ENCODE data around the gene SETD5.
"Not testable (repeated sequence)": the region's sequence is repeated elsewhere in the genome, so short reads cannot be mapped to it uniquely, and the experiment has no call there.

The SETD5 gene

DNA sequence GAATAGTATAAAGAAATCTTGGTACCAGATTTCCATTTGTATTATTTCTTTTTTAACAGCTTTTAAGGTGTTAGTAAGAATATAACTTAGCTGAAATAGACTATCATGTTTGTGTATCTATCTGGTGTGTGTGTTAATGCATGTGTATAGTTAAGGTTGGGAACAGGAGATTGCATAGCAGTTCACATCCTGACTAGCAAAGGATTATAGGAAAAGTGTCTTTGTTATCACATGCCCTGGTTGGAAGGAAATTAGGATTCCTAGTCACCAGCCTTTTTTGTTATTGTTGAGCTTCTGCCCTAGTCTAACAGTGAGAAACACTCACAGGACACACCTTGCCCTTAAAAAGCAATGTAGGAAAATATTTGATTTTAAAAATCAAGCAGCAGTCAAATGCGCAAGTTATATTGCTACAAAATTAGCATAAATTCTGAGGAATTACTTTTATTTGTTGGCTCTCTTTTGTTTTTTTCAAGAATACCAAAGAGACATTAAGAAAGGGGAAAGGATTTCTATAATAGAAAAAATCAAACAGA is 58.2 kb downstream of the SETD5 start:
- DNase-seq (ENCODE audit: low spot score), result no peak

DNA sequence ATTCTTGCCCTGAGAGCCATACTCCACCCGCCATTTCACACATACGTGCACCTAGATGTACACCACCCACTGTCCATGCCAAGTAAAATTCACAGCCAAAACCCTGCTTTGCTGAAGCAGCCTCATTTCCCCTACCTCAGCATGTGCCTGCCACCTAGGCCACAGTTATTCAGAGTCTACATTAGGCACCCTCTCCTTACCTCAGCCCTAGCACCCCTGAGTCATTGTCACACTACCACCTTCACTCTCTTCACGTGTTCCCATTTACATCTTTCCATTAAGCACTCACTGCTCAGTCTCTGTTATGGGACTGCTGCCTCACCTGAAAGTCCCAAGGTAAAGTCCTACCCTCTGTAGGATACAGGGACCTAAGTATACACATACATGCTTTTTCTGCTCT is 70.0 kb downstream of the SETD5 start:
- no peak for DNase-seq (ENCODE audit: low spot score)

DNA sequence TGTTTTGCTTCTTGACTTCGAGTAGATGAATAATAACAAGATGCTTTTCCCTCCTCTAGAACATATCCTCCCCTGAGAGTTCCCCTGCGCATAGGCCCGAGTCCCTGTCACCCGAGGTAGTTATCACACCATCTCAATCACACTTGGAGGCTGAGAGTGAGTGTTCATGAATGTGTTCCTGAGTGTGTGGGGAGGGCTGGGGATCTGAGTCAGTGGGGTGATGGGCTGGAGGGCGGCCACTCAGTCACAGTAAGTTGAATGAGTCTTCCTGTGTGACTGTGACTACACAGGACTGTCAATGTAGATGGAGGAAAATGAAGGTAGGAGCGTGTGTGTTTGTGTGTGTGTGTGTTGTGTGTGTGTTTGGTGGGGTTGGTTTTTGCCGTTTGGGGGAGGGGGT is 71.0 kb downstream of the SETD5 start:
- no peak for DNase-seq (ENCODE audit: low spot score)

DNA sequence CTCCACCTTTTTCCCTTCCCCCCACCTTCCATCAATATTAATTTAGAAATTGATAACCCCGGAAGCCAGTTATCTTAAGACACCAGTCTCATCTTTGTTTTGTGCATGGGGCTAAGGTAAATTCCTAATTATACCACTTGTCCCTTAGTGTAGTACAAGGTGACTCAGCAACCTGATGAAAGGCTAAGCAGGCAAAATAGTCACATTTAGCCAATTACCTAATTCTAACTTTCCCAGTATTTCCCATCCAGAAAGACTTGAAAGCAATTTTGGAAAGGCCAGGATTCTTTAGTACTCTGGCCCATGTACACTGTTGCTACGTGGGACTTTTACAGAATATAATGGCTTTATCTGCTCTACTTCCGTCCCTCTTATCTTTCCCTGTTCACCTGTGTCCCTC is 72.6 kb downstream of the SETD5 start:
- no peak for DNase-seq (ENCODE audit: low spot score)

DNA sequence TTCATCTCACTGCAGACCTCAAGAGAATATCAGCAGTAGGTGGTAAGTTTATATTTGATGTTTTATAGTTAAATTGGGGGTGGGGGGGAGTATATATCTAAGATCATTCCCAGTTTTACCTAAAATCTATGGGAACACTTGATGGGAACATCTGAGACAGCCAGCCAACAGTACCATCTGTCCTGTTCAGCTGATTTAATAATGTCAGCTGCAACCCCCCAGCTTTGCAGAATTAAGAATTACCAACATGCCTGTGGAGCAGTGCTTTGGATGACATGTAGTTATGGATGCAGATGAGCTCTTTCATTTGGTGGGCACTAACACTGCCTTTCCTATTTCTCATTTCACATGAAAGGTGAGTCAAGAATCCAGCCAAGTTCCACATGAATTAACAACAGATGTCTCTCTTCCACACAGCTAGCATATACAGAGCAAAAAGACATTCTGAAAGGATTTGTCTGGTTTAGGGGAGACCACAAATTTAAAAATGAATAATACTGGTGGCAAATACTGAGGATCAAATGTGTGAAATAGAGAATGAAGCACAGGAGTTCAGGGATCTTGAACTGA is 76.2 kb downstream of the SETD5 start:
- DNase-seq (ENCODE audit: low spot score), result no peak

DNA sequence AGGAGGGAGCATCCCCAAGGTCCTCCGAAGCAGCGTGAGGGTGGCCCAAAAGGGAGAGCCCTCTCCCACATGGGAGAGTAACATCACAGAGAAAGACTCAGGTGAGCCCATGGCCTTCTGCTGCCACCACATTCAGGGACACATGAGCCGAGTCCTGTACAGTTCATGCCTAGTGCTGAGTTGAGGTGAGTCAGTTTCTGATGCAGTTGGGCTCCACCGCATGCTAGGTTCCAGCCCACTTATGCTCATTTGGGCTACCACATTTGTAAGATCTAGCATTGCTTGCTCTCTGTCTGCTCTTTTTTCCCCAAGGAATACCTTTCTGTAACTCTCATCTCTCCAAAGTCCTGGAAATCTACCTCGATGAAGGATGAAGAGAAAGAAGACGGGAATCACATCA is 77.1 kb downstream of the SETD5 start:
- no peak for DNase-seq (ENCODE audit: low spot score)

DNA sequence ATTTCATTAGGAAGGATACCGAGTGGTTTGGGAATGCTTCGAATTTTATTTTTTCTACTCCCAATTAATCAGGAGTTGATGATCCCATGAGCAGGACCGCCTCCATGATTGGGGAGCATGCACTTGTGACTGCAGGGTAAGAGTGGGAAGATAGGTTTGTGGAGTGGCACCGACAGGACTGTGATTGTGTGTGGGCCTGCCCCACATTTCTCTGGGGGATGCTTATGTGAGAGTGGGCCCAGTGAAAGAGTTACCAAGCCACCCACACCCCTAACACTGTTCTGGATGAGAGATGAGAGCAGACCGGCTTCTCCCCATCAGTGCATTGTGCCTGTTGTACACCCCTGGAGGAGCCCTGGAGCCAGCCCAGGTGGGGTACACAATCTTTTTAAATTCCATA is 79.5 kb downstream of the SETD5 start:
- no peak for DNase-seq (ENCODE audit: low spot score)

DNA sequence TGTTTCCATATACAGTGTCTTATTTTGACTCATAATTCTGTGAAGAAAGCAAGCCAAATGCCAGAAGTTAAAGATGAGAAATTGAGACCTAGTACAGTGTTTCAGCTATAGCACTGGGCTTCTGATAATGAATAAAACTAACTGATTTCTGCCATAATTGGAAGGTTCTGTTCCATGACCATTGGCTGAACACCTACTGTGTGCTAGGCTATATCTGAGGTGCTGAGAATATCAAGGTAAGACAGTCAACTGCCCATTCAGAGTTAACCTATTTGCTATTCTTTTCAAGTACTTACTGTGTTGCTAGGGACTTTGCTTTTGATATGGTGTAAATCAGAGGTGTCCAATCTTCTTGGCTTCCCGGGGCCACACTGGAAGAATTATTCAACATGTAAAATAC is 82.8 kb downstream of the SETD5 start:
- no peak for DNase-seq (ENCODE audit: low spot score)

DNA sequence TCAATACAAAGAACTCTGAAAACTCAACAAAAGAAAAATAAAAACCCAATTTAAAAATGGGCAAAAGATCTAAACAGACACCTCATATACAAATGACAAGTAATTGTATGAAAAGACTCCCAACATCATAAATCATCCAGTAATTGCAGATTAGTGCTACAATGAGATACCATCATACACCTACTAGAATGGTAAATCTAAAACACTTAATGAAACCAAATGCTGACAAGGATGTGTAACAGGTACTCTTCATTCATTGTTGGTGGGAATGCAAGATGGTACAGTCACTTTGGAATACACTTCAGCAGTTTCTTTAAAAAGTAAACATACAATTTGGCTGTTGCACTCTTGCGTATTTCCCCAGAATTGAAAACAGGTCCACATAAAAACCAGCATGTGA is 87.8 kb downstream of the SETD5 start:
- DNase-seq (ENCODE audit: low spot score), result no peak

DNA sequence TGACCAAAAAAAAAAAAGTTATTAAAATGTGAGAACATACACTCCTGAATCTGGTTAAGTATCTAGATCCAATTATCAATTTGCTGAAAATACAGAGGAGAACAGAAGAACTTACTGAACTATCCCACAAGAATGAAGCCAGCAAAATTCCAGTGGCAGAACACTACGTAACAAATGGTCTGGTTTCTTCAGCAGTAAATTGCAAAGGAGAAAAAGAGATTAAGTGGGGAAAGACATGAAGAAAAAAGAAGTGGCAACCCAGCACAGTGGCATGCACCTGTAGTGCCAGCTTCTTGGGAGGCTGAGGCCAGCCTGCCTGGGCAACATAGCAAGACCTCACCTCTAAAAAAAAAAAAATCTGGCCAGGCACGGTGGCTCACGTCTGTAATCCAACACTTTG is 94.1 kb downstream of the SETD5 start:
- no peak for DNase-seq (ENCODE audit: low spot score)

DNA sequence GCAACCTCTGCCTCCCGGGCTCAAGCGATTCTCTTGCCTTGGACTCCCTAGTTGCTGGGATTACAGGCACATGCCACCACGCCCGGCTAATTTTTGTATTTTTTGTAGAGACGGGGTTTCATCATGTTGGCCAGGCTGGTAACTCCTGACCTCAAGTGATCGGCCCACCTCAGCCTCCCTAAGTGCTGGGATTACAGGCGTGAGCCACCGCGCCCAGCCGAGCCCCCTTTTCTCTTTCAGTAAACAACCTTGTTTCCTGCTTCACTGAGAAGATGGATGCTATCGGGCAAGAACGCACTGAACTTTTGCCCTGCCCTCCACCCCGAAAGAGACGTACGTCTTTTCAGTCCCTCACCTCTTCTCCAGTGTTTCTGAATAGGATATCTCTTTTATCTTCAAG is 96.6 kb downstream of the SETD5 start:
- not testable (repeated sequence) for DNase-seq (ENCODE audit: low spot score)

DNA sequence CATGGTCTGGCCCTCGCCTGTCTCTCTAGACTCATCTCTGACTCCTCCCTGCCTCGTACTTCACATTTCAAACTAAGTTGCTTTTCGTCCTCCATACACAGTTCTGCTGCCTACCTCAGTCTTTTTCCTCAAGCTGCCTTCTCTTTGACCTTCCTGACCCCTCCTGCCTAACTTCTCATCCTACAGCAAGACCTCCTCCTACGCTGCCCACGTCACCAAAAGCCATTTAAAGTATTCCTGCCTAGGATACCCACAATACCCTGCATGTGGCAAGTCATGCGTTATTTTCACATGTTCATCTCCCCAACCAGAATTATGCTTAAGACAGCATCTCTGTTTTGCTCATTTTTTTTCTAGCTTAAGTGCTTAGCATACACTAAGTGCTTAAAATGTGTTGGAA is 99.5 kb downstream of the SETD5 start:
- no peak for DNase-seq (ENCODE audit: low spot score)

DNA sequence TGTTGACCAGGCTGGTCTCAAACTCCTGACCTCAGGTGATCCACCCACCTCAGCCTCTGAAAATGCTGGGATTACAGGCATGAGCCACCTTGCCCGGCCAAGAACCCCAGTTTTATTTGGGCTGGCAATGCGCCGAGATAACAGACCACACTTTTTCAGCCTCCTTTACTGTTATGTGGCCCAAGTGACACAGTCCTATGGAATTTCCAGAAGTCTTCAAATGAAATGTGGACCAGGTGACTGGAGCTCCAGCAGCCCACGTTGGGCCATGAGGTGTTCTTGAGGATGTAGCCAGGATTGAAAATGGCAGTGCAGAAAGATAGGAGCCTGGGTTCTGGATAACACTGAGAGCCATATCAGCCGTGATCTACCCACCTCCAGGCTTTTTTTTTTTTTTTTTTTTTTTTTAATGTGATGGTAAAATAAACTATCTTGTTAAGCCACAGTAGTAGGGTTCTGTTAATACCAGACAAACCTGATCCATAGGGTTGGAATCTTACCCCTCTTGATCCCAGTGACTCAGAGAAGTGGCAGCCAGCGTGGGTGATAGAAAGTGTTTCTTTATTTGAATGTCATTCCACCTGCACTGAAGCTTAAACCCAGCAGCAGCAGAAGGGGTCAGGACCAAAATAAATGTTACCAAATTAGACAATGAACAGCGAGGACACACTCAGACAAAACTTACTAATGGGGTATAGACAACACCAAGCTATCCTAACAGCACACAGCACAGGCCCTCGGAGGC is 100.6 kb downstream of the SETD5 start:
- DNase-seq (ENCODE audit: low spot score), result no peak

DNA sequence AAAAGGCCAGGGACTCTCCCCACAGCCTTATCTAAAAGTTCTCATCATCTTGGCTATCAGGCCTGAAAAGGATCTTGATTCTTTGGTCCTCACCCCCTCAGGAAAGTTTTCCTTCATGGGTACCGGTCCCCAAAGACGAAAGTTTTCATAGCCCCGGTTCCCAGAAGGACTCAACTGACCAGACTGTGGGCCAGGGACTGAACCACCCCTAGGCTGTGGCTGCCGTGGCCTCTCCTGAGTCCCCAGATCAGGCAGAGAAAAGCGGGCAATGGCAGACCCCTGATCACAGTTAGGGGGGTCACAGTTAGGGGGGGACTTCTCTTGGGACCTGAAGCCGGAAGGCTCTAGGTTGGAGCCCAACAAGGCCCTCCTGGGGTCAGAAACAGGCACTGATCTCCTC is 101.4 kb downstream of the SETD5 start:
- no peak for DNase-seq (ENCODE audit: low spot score)

DNA sequence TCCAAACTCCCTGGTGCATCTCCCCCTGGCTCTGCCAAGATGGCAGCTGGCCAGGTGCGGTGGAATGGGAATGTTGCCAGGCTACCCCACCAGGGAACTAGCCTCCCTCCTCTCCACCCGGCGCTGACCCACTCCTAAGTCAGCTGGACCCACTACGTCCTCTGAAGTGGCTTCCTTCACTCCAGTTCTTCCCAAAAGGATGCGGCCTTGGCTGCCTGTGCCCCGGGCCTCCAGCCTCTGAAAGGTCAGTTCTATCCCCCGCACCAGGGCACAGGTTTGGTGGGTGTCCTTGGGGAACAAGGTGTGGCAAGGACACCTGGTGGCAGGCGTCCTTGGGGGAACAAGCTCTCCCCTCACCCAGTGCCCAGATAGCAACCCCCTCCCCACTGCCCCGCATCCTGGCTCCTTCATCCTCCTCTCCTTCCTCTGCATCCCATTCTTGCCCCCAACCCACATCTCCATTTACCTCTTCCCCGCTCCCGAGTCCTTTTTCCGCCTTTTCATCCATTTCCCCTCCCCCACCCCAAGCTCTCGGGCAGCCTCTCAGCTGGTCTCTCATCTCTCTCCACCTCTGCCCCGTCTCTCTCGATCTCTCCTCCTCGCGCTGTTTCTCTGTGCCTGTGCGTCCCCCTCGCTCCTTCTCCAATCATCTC is 102.2 kb downstream of the SETD5 start:
- DNase-seq (ENCODE audit: low spot score), result no peak

DNA sequence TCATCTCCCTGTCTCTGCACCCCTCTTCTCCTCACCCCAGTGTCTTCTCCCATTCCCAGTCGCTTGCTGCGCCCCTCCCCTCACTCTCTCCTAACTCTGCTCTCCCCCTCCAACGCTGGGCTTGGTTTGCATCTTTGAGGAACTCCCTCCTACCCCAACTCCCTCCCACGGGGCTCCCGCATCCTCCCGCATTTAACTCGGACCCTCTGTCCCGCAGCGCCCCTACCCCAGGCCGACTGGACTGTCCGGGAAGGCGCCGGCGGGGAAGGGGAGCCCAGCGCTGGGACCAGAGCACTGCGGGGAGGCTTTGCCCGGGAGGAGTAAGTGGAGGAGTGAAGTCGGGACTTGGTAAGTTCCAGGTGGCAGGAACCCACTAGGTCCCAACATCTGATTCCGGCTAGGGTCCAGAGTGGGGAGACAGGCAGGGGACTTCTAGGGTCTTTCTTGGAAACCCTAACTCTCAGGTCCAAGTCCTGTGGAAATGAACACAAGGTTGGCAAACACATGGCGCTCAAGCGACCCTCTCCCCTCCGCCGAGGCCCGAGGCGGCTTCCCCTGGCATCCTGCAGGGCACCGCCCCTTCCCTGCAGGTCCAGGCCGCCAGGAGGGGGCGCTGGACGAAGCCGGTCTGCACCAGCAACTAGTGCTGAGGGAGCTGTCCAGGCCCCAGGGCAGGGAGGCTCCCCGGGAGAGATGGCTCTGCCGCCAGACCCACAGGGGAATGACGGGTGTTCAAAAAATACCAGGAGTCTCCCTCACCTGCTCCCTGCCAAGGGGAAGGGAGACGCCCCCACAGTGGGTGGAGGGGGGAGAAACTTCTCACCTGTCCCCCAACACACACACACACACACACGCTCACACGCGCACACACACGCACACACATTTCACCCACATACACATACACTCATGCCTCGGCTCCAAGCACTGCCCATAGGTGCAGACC is 103.0 kb downstream of the SETD5 start:
- DNase-seq (ENCODE audit: low spot score), result peak; percentile 91

DNA sequence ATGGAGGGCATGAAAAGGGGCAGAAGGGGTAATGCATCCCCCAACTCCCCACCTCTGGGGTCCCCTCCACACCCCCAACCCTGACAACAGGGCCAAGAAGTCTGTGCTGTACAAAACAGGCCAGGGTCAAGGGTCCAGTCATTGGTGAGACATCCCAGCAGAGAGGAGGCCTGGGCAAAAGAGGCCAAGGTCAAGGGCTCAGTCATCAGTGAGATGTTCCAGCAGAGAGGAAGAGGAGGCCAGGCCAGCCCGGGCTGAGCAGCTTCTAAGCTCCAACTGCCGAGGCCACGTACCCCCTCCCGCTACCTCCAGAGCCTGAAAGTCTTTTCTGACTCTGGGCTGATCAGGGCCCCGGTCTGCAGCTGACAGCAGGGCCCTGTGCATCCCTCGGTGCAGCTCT is 103.8 kb downstream of the SETD5 start:
- no peak for DNase-seq (ENCODE audit: low spot score)

DNA sequence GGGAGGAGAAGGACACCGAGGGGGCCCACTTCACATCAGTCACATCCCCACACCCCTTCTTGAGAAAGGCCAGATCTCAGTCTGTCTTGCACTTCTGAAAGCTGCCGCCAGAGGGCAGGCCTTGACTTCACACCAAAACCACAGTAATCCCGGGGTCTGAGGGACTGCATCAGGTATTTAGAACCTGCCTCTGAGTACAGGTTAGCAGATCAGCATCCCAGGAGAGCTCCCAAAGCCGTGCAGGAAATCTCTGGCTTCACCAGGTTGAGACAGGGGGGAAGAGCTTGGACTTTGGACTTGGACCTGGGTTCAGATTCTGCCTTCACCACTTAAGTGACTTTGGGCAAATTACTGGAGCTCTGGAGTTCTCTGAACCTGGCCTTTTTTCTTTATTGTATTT is 105.9 kb downstream of the SETD5 start:
- DNase-seq (ENCODE audit: low spot score), result peak; percentile 70

DNA sequence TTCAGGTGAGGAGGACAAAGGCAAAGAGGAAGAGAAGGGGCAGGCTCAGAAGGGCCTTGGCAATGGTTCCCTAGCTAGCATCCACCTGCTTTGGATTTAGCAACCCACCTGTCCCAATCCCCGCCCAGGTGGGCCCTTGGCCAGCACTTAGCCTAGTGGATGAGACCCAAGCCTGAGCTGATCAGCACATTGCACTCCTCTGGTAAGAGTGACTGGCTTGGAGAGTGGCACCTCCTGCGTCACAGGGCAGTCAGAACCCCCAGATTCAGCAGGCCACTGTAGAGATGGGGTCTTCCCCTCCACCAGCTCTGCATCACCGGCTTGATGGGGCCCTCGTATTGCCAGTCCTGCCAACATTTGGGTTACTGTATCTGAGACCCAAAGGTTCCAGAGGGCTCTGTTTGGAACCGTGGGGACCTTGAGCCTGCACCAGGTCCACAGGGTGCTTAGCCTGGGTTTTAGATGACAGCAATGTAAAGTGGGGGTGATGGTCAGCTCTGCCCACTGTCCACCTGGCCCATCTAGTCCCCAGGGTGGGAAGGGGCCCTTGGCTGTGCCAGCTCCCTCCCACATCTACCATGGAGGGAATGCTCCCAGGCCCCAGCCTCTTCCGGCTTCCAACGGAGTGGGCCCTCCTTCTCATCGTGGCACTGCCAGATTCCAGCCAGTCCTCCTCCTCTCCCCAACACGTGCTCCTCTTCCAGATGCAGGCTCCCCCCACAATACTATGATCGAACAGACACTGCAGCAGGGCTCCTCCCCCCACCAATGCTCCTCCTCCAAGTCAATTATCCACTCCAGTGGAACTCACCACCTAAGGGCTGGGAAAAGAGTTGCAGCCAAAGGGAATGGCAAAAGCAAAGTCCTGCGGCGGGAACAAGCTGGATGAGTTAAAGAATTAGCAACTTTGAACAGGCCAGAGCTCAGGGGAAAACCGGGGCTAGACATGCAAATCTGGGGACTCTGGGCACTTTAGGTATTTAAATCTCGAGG is 110.5 kb downstream of the SETD5 start:
- DNase-seq (ENCODE audit: low spot score), result no peak

DNA sequence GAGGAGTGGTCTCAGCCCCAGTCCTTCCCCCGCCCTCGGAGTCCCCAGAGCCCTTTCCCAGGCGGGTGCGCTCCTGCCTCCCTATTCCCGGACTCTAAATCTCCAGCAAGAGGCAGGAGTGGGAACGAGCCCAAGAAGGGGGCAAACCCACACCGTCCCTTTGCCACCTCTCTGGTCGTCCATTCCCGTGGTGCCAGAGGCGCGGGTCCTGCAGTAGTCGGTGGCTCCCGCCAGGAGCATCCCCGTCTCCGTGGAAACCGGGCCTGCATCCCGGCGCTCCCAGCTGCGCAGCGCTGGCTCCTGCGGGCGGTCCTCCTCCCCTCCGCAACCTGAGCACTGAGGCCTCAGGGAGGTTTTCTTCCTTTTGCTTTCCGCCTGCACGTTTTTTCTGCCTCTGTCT is 111.4 kb downstream of the SETD5 start:
- no peak for DNase-seq (ENCODE audit: low spot score)

DNA sequence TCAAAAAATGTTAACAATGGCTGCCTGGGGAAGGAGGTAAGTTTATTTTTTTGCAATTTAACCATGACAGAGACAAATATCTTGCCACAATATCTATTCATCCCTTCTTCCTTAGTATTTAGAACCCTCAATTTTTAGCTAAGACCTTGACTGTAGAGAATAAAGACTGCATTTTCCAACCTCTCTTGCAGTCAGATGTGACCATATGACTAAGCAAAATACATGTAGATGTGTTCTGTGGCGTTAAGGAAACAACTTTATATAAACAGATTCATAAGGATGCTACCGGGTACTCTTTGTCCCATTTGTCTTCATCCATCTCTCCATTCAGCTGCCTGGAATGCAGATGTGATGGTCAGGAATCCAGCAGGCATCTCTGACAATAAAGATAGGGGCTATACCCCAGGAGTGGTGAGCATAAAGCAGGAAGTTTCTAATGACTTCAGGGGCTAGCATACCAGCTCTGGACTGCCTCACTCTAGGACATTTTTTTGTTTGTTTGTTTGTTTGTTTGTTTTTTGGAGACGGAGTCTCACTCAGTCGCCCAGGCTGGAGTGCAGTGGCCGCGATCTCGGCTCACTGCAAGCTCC is 115.1 kb downstream of the SETD5 start:
- DNase-seq (ENCODE audit: low spot score), result no peak

Data from AG20443 (cell line).